BJ (cell line): ENCODE measurements around the gene FAF1. TPM values are rescaled to one million over a fixed set of nuclear protein-coding genes. Genes with fewer than 3 reads are reported as not detected.

Source experiments
- CTCF ChIA-PET: fragments of 350-600 bp; formaldehyde crosslinking; extraction: SDS; loops from one replicate; lab custom pipeline; 2021; ENCODE audit warnings: antibody characterized with exemption, inconsistent platforms; lab: Yijun Ruan, JAX
- POLR2A ChIA-PET: fragments of 300-600 bp; sonication (Branson Sonifier 250); formaldehyde crosslinking; extraction: SDS; loops from one replicate; lab custom pipeline; 2021; ENCODE audit warnings: antibody characterized with exemption; lab: Charles Lee
- DNase-seq: peaks from one replicate; pipeline ENCODE4 v3.0.0-alpha.2; 2011; ENCODE audit warnings: low read depth
- H3K27me3 ChIP-seq: 2 replicates; pipeline ENCODE4 v1.6.0; 2011; ENCODE audit warnings: low read length; ENCODE audit not compliant: control insufficient read depth, insufficient read depth
- H3K36me3 ChIP-seq: 2 replicates; pipeline ENCODE4 v1.5.1; 2011; ENCODE audit warnings: low read length; ENCODE audit not compliant: control insufficient read depth, insufficient read depth
- H3K4me3 ChIP-seq: 2 replicates; pipeline ENCODE4 v1.5.1; 2011; ENCODE audit warnings: low read depth, mild to moderate bottlenecking, control low read depth, low read length
- polyA plus RNA-seq: library from polyadenylated mRNA; depleted of rRNA; stranded (reverse); fragments of >200 nt; gene quantifications from 2 replicates; pipeline ENCODE4 v1.2.3, GENCODE V29; 2011
- TF ChIP-seq, protein P1 (sequence below): IDR thresholded peaks from 2 replicates; pipeline ENCODE4 v1.5.1; 2011; ENCODE audit warnings: low read depth, mild to moderate bottlenecking, control low read depth, inconsistent platforms, low read length, moderate library complexity; ENCODE audit not compliant: insufficient read depth

FAF1 gene
- polyA plus RNA-seq, 1 experiment, result 15.5 TPM

GRCh38 chr1:50447961-50448360 lies 512.1 kb downstream of the FAF1 start:
- TF ChIP-seq, protein P1, sequence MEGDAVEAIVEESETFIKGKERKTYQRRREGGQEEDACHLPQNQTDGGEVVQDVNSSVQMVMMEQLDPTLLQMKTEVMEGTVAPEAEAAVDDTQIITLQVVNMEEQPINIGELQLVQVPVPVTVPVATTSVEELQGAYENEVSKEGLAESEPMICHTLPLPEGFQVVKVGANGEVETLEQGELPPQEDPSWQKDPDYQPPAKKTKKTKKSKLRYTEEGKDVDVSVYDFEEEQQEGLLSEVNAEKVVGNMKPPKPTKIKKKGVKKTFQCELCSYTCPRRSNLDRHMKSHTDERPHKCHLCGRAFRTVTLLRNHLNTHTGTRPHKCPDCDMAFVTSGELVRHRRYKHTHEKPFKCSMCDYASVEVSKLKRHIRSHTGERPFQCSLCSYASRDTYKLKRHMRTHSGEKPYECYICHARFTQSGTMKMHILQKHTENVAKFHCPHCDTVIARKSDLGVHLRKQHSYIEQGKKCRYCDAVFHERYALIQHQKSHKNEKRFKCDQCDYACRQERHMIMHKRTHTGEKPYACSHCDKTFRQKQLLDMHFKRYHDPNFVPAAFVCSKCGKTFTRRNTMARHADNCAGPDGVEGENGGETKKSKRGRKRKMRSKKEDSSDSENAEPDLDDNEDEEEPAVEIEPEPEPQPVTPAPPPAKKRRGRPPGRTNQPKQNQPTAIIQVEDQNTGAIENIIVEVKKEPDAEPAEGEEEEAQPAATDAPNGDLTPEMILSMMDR, result no peak
- POLR2A ChIA-PET, result no interaction called here
- no peaks in the 10 kb centered on the region for H3K27me3 ChIP-seq
- CTCF ChIA-PET, result interaction anchor here (0.6 kb wide), 1 partner anchor 15 kb away, joined by 3 read pairs; no protein-coding TSS in a partner anchor
- H3K4me3 ChIP-seq, result no peak overlapping the region
- H3K36me3 ChIP-seq, result no peaks in the 10 kb centered on the region
- no peak for DNase-seq

- Histone ChIP-seq H3K27me3 (no peaks in the 10 kb centered on the region), H3K4me3 (no peak overlapping the region), H3K36me3 (peaks cover 2% of the 10 kb centered on the region)
- TF ChIP-seq, protein P1, result no peak
- ChIA-PET CTCF (no interaction called here), POLR2A (no interaction called here)
- no peak for DNase-seq
Observed at GRCh38 chr1:50441183-50441582, 518.9 kb downstream of the FAF1 start.

GRCh38 chr1:50438945-50439344 lies 521.1 kb downstream of the FAF1 start:
- Histone ChIP-seq H3K27me3 (no peaks in the 10 kb centered on the region), H3K4me3 (no peak overlapping the region), H3K36me3 (peaks cover 2% of the 10 kb centered on the region)
- ChIA-PET POLR2A (no interaction called here), CTCF (interaction anchor here (1.1 kb wide), 1 partner anchor 13 kb away, joined by 6 read pairs; no protein-coding TSS in a partner anchor)
- no peak for DNase-seq
- TF ChIP-seq, protein P1, result no peak

GRCh38 chr1:50436489-50436888 lies 523.6 kb downstream of the FAF1 start:
- Histone ChIP-seq H3K36me3 (peaks cover 2% of the 10 kb centered on the region), H3K27me3 (peaks cover 7% of the 10 kb centered on the region), H3K4me3 (no peak overlapping the region)
- TF ChIP-seq, protein P1, result no peak
- POLR2A ChIA-PET, result no interaction called here
- no peak for DNase-seq
- CTCF ChIA-PET, result interaction anchor here (1.0 to 2.2 kb wide), 2 partner anchors 12 to 279 kb away, joined by 3 to 5 read pairs; no protein-coding TSS in a partner anchor

DNA sequence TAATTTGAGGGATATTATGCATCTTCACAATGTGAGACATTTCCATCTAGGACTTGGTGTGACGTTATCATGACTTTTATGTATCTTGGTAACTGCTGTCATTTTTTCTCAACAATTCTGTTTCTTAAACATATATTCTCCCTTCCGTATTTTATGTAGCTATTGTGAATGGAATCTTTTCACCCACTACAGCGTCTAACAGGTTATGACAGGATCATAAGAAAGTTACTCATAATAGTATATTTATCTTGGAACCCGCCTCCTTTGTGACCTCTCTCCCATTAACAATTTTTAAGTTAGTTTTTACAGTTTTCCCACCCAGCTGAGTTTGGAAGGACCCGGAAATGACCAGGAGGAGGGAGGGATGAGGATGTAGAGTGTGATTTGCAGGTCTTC lies 530.1 kb downstream of the FAF1 start:
- no peaks in the 10 kb centered on the region for H3K36me3 ChIP-seq
- H3K27me3 ChIP-seq, result peaks cover 57% of the 10 kb centered on the region
- CTCF ChIA-PET, result interaction anchor here (1.4 kb wide), 1 partner anchor 19 kb away, joined by 3 read pairs; no protein-coding TSS in a partner anchor
- no peak for DNase-seq
- TF ChIP-seq, protein P1, result no peak
- no peak overlapping the region for H3K4me3 ChIP-seq
- POLR2A ChIA-PET, result no interaction called here
